ENCODE results near the gene CRAT.

The CRAT gene

DNA sequence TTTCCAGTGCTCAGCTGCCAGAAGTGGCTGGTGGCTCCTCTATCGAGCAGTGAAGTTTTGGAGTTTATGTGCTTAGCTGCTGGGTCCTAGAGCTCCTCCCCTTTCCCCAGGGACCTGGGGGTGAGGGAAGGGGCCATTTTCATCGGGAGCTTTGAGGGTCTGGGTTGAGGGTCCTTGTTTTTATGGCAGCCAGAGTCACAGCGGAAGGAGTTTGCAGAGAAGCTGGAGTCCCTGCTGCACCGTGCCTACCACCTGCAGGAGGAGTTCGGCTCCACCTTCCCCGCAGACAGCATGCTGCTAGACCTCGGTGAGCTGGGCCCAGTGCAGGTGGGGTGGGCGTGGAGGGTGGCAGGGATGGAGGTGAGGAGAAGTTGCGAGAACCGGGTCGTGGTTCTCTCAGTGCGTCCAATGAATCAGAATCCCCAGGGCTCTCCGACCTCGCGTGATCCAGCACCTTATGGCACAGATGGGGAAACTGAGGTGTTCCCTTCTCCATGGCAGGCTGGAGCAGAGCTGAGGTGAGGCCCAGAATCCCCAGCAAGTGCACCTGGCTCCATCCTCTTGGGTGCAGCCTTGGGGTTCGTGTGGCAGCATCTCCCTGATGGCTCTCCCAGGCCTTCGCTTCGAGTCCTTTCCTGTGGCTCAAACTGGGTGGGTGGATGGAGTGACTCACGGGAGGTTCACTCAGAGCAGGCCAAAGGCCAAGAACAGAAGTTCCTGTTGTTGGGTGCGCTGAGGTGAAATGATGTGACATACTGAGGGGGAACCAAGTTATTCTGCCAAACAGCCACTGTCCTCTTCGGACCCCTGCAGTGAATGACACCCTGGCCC lies 51.4 kb downstream of the CRAT start:
- DNase-seq, result no peak

DNA sequence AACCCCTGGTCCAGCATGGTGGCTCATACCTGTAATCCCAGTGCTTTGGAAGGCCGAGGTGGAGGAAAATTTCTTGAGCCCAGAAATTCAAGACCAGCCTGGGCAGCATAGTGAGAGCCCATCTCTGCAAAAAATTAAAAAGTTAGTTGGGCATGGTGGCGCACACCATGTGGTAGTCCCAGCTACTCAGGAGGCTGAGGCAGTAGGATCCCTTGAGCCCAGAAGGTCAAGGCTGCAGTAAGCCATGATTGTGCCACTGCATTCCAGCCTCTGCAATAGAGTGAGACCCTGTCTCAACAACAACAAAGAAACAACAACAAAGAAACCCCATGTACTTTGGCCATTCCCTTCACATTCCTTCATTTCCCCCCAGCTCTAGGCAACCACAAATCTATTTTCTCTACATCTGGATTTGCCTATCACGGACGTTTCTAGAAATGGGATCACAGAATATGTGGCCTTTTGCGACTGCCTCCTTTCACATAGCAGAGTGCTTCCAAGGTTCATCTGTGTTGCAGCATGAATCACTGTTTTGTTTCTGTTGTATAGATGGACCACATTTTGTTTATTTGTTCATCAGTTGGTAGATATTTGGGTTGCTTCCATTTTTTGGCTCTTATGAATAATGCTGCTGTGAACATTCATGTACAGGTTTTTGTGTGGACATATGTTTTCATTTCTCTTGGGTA lies 56.3 kb downstream of the CRAT start:
- no peak for DNase-seq

DNA sequence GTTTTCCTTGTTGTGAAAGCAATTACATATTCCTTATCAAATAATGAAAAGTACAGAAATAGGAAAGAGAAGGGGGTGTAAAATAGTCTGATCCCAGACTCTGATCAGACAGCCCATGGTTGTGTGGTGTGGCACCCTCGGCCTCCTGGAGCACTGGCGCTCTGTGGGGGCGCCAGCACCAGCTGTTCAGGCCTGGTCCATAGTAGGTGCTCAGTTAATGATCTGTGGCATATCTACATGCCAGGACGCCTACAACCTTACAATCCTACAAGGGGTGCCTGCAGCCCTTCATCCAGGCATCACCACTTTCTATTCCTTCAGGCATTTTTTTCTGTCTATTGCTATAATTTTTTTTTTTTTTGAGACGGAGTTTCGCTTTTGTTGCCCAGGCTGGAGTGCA lies 57.6 kb downstream of the CRAT start:
- no peak for DNase-seq

DNA sequence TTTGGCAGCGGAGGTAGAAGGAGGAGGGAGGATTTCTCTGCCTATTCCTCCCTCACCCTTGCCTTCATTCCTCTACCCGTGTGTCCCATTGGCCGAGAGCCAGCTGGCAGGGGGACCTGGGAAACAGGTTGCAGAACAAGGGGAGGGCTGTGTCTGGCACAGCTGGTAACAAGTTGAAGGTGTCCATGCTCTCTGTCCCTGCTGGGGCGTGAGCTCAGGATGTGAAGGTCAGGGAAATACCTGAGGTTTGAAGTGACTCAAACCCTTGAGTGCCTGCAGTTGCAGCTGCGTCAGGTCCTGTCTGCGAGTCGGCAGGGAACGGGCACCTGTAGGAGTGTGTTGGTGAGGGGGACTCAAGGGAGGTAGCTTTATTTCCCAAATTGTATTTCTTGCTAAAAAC lies 58.0 kb downstream of the CRAT start:
- DNase-seq, result no peak

All from NCI-H446 treated with DMSO at 0.1 percent for 48 hours (cell line).